Glutamatergic neuron (in vitro differentiated cells): Measurements from ENCODE around the gene NOP53. TPM values are rescaled to one million over a fixed set of nuclear protein-coding genes. Genes with fewer than 3 reads are reported as not detected.

Experiments used
- DNase-seq: peaks from one replicate; pipeline ENCODE4 v3.0.0; 2022
- H3K27ac Mint-ChIP-seq: one replicate; pipeline ENCODE4 v1.8.0; 2020; ENCODE audit warnings: mild to moderate bottlenecking, mixed read lengths, inconsistent platforms; ENCODE audit not compliant: unreplicated experiment
- H3K27me3 Mint-ChIP-seq: one replicate; pipeline ENCODE4 v1.8.0; 2020; ENCODE audit warnings: mild to moderate bottlenecking, moderate library complexity, mixed read lengths, inconsistent platforms; ENCODE audit not compliant: unreplicated experiment
- H3K36me3 Mint-ChIP-seq: one replicate; pipeline ENCODE4 v1.8.0; 2020; ENCODE audit warnings: mild to moderate bottlenecking, mixed read lengths, inconsistent platforms; ENCODE audit not compliant: unreplicated experiment
- H3K4me1 Mint-ChIP-seq: one replicate; pipeline ENCODE4 v1.8.0; 2020; ENCODE audit warnings: mild to moderate bottlenecking, low read depth, mixed read lengths, inconsistent platforms; ENCODE audit not compliant: unreplicated experiment
- H3K4me3 Mint-ChIP-seq: one replicate; pipeline ENCODE4 v1.8.0; 2020; ENCODE audit warnings: mild to moderate bottlenecking, mixed read lengths, inconsistent platforms; ENCODE audit not compliant: unreplicated experiment
- H3K9me3 Mint-ChIP-seq: one replicate; pipeline ENCODE4 v1.8.0; 2020; ENCODE audit warnings: mild to moderate bottlenecking, moderate library complexity, mixed read lengths, inconsistent platforms; ENCODE audit not compliant: unreplicated experiment
- total RNA-seq: library from RNA; stranded (reverse); fragmentation: NEBNext Ultra II Directional; extraction: Animal tissue kit (Norgen Biotek cat#: 25700); gene quantifications from one replicate; pipeline ENCODE4 v1.2.1, GENCODE V29; 2021; ENCODE audit not compliant: unreplicated experiment
- TF ChIP-seq, protein P1 (sequence below): fragments of 200-600 bp; sonication (generic); IDR thresholded peaks from one replicate; pipeline ENCODE4 v1.5.0; 2021; ENCODE audit not compliant: partially characterized antibody, unreplicated experiment

The NOP53 gene
- total RNA-seq, 1 donor from 2014 or later: 163 TPM

GRCh38 chr19:47794526-47794925 is 49.2 kb downstream of the NOP53 start:
- DNase-seq: no peak

DNA sequence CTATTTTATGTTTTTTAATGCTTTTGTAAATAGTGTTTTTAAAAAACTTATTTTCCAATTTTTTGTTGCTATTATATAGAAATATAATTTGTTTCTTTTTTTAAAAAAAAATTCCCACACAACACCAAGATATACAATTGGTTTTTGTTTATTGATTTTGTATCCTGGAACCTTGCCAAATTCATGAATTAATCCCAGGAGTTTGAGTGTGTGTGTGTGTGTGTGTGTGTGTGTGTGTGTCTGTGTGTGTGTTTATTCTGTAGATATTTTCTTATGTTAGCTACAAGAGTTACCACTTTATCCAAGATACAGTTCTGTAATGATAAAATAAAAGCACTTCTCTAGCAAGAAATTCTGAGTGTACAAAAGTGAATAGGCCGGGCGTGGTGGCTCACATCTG is 51.4 kb downstream of the NOP53 start:
- no peak overlapping the region for H3K27ac Mint-ChIP-seq
- peaks cover 1% of the 10 kb centered on the region for H3K27me3 Mint-ChIP-seq
- H3K36me3 Mint-ChIP-seq: peaks cover 5% of the 10 kb centered on the region
- DNase-seq: no peak
- H3K4me1 Mint-ChIP-seq: no peaks in the 10 kb centered on the region
- TF ChIP-seq, protein P1, sequence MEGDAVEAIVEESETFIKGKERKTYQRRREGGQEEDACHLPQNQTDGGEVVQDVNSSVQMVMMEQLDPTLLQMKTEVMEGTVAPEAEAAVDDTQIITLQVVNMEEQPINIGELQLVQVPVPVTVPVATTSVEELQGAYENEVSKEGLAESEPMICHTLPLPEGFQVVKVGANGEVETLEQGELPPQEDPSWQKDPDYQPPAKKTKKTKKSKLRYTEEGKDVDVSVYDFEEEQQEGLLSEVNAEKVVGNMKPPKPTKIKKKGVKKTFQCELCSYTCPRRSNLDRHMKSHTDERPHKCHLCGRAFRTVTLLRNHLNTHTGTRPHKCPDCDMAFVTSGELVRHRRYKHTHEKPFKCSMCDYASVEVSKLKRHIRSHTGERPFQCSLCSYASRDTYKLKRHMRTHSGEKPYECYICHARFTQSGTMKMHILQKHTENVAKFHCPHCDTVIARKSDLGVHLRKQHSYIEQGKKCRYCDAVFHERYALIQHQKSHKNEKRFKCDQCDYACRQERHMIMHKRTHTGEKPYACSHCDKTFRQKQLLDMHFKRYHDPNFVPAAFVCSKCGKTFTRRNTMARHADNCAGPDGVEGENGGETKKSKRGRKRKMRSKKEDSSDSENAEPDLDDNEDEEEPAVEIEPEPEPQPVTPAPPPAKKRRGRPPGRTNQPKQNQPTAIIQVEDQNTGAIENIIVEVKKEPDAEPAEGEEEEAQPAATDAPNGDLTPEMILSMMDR: no peak
- peaks cover 7% of the 10 kb centered on the region for H3K9me3 Mint-ChIP-seq
- no peak overlapping the region for H3K4me3 Mint-ChIP-seq

More at GRCh38 chr19:47794526-47794925, 49.2 kb downstream of the NOP53 start:
- Mint-ChIP-seq H3K4me3 (no peak overlapping the region), H3K27me3 (peaks cover 1% of the 10 kb centered on the region), H3K36me3 (no peaks in the 10 kb centered on the region), H3K27ac (no peak overlapping the region), H3K9me3 (peaks cover 2% of the 10 kb centered on the region), H3K4me1 (no peaks in the 10 kb centered on the region)
- TF ChIP-seq, protein P1: no peak

- TF ChIP-seq, protein P1: no peak
- Mint-ChIP-seq H3K4me1 (no peaks in the 10 kb centered on the region), H3K9me3 (peaks cover 7% of the 10 kb centered on the region), H3K27me3 (peaks cover 1% of the 10 kb centered on the region), H3K4me3 (no peak overlapping the region), H3K27ac (no peak overlapping the region), H3K36me3 (peaks cover 5% of the 10 kb centered on the region)
- no peak for DNase-seq
These were observed 52.9 kb downstream of the NOP53 start for GRCh38 chr19:47797996-47798903.

DNA sequence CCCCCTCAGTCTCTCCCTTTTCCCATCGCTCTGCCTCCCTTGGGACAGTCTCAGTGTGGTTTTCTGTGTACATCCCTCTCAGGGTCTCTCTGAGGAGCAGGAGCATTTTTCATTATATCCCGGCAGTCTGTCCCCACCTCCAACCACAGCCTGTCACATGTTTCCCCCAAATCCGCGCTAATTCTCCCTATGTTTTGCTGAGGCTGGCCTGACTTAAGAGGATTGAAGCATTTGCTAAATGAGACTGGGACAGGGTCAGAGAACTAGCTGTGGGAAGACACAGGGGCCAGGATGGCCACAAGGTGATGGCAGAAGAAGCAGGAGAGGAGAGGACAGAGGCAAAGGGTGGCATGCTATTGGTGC is 53.5 kb downstream of the NOP53 start:
- TF ChIP-seq, protein P1: no peak
- no peak for DNase-seq
- Mint-ChIP-seq H3K4me3 (no peak overlapping the region), H3K9me3 (peaks cover 7% of the 10 kb centered on the region), H3K27me3 (peaks cover 1% of the 10 kb centered on the region), H3K36me3 (peaks cover 5% of the 10 kb centered on the region), H3K27ac (no peak overlapping the region), H3K4me1 (no peaks in the 10 kb centered on the region)

DNA sequence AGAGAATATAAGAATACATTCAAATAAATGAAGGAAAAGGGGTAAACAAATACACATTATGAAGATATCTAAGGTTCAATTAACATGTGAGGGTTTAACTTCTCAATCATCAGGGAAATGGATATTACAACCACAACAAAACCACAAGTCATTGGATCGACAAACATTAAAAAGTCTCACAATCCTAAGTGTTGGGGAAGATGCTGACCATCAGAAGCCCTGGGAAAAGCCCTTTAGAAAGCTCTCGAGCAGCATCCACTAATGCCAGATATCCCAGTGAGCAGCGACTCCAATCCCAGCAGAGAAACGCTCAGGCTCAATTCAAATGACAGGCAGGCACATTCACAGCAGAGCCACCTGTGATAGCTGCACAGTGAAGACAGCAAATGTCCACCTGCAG is 55.9 kb downstream of the NOP53 start:
- DNase-seq: no peak
- no peak overlapping the region for H3K27ac Mint-ChIP-seq
- no peaks in the 10 kb centered on the region for H3K4me1 Mint-ChIP-seq
- H3K9me3 Mint-ChIP-seq: peaks cover 5% of the 10 kb centered on the region
- H3K27me3 Mint-ChIP-seq: peaks cover 3% of the 10 kb centered on the region
- TF ChIP-seq, protein P1: no peak
- H3K36me3 Mint-ChIP-seq: peaks cover 5% of the 10 kb centered on the region
- H3K4me3 Mint-ChIP-seq: no peak overlapping the region
